GM23338 (cell line): ENCODE data around the gene ALPG. TPM values are rescaled to one million over a fixed set of nuclear protein-coding genes. Genes with fewer than 3 reads are reported as not detected.

Experiments used
- ATAC-seq: fragments of 200-7000 bp; cut with Tn5 transposase; 3 replicates; pipeline ENCODE4 v1.9.1; 2020
- DNase-seq: peaks from one replicate; pipeline ENCODE4 v3.0.0-alpha.2; 2015; ENCODE audit warnings: low spot score
- H2AFZ ChIP-seq: fragments of 200-600 bp; sonication (generic); 2 replicates; pipeline ENCODE4 v1.8.0; 2016; ENCODE audit warnings: antibody characterized with exemption, mild to moderate bottlenecking, moderate library complexity
- H3F3A ChIP-seq: fragments of 200-600 bp; sonication (generic); replicated peaks from 2 replicates; pipeline ENCODE4 v1.8.0; 2017; ENCODE audit warnings: antibody characterized with exemption, mixed run types, low read depth
- H3K27ac ChIP-seq: fragments of 200-600 bp; sonication (generic); 2 replicates; pipeline ENCODE4 v1.6.1; 2016; ENCODE audit warnings: low read depth
- H3K27me3 ChIP-seq: fragments of 200-600 bp; sonication (generic); 2 replicates; pipeline ENCODE4 v1.8.0; 2016; ENCODE audit warnings: mild to moderate bottlenecking, mixed run types, moderate library complexity; ENCODE audit not compliant: insufficient read depth
- H3K36me3 ChIP-seq: fragments of 200-600 bp; sonication (generic); 2 replicates; pipeline ENCODE4 v1.8.0; 2016; ENCODE audit warnings: mild to moderate bottlenecking; ENCODE audit not compliant: insufficient read depth
- H3K4me1 ChIP-seq: fragments of 200-600 bp; sonication (generic); 2 replicates; pipeline ENCODE4 v1.8.0; 2016; ENCODE audit warnings: mild to moderate bottlenecking, moderate library complexity; ENCODE audit not compliant: insufficient read depth
- H3K4me2 ChIP-seq: fragments of 200-600 bp; sonication (generic); 2 replicates; pipeline ENCODE4 v1.7.1; 2017; ENCODE audit warnings: mixed run types
- H3K4me3 ChIP-seq: fragments of 200-600 bp; sonication (generic); 2 replicates; pipeline ENCODE4 v1.6.1; 2016; ENCODE audit warnings: mixed run types
- H3K79me2 ChIP-seq: fragments of 200-600 bp; sonication (generic); replicated peaks from 2 replicates; pipeline ENCODE4 v1.8.0; 2017; ENCODE audit warnings: mild to moderate bottlenecking; ENCODE audit not compliant: insufficient read depth
- H3K9me2 ChIP-seq: fragments of 200-600 bp; sonication (generic); 2 replicates; pipeline ENCODE4 v1.8.0; 2017; ENCODE audit not compliant: insufficient read depth
- H4K20me1 ChIP-seq: fragments of 200-600 bp; sonication (generic); replicated peaks from 2 replicates; pipeline ENCODE4 v1.8.0; 2017; ENCODE audit warnings: mild to moderate bottlenecking; ENCODE audit not compliant: insufficient read depth
- H3K27ac Mint-ChIP-seq: 2 replicates; pipeline ENCODE4 v1.8.0; 2020; ENCODE audit warnings: inconsistent platforms, mild to moderate bottlenecking, moderate library complexity, mixed read lengths
- H3K27me3 Mint-ChIP-seq: 3 replicates; pipeline ENCODE4 v1.8.0; 2022; ENCODE audit warnings: low read depth, mild to moderate bottlenecking, moderate library complexity, mixed read lengths, inconsistent platforms; ENCODE audit not compliant: insufficient read depth, poor library complexity
- H3K36me3 Mint-ChIP-seq: 3 replicates; pipeline ENCODE4 v1.8.0; 2021; ENCODE audit warnings: low read depth, mild to moderate bottlenecking, inconsistent platforms, moderate library complexity, mixed read lengths
- H3K4me1 Mint-ChIP-seq: 3 replicates; pipeline ENCODE4 v1.8.0; 2020; ENCODE audit warnings: mild to moderate bottlenecking, inconsistent platforms, mixed read lengths
- H3K4me3 Mint-ChIP-seq: 3 replicates; pipeline ENCODE4 v1.8.0; 2021; ENCODE audit warnings: moderate library complexity, mild to moderate bottlenecking, inconsistent platforms, mixed read lengths
- H3K9me3 Mint-ChIP-seq: 3 replicates; pipeline ENCODE4 v1.8.0; 2020; ENCODE audit warnings: moderate library complexity, mild to moderate bottlenecking, inconsistent platforms, mixed read lengths
- STAT1 ChIP-seq: IDR thresholded peaks from one replicate; pipeline ENCODE4 v1.6.1; 2016; ENCODE audit warnings: antibody characterized with exemption; ENCODE audit not compliant: unreplicated experiment
- ZNF331 ChIP-seq: fragments of 250-450 bp; sonication (Bioruptor Pico); IDR thresholded peaks from 2 replicates; pipeline ENCODE4 v1.5.0; 2020; ENCODE audit warnings: low read depth, mild to moderate bottlenecking, moderate library complexity
- polyA plus RNA-seq: library from polyadenylated mRNA; unstranded; fragments of >200 nt; fragmentation: Nextera tagmentation; extraction: Ambion mirVana; gene quantifications from 2 replicates; pipeline ENCODE4 v1.2.1, GENCODE V29; 2016
- total RNA-seq: library from RNA; depleted of rRNA; stranded (reverse); fragments of >200 nt; shearing (Covaris generic); gene quantifications from 2 replicates; pipeline ENCODE4 v1.2.3, GENCODE V29; 2014
- TF ChIP-seq, protein P1 (sequence below): fragments of 250-450 bp; sonication (Bioruptor Pico); IDR thresholded peaks from 2 replicates; pipeline ENCODE4 v1.5.0; 2020; ENCODE audit warnings: mild to moderate bottlenecking, moderate library complexity
- TF ChIP-seq, protein P2 (sequence below), 2 experiments: fragments of 200-600 bp in 1 of 2; sonication (generic) in 1 of 2; conservative IDR thresholded peaks; 2 replicates each; pipeline versions ENCODE4 v1.5.1 to v1.6.1; 2016 to 2017; ENCODE audit warnings: antibody characterized with exemption in 2 of 2, low read depth in 2 of 2, mild to moderate bottlenecking in 2 of 2, moderate library complexity in 1 of 2

ALPG gene
- total and polyA plus RNA-seq, 2 experiments from 2014 or later = 0.89 to 2.5 TPM

DNA sequence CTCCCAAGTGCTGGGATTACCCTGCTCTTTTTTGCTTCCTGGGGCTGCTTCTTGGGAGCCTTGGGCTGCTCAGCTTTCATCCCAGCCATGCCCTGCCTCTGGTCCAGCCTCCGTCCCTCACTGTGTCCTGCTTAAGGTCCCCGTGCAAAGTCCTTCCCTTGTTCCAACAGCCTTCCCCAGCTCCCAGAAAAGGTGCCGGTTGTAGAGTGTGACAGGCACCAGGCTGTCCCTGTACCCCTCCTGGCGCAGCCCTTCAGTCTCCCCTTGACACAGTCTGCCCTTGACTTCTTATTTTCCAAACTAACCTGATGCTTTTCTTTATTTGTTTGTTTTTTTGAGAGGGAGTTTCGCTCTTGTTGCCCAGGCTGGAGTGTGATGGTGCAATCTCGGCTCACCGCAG lies 29.2 kb downstream of the ALPG start:
- Histone ChIP-seq H3K4me1 (no peaks in the 10 kb centered on the region), H4K20me1 (no peaks in the 10 kb centered on the region), H3K4me3 (no peak overlapping the region), H2AFZ (no peak overlapping the region), H3K36me3 (no peaks in the 10 kb centered on the region), H3K27me3 (no peaks in the 10 kb centered on the region), H3F3A (no peaks in the 10 kb centered on the region), H3K27ac (no peak overlapping the region), H3K79me2 (no peaks in the 10 kb centered on the region), H3K9me2 (no peaks in the 10 kb centered on the region), H3K4me2 (no peak overlapping the region)
- ATAC-seq (no peak), DNase-seq (no peak)
- Mint-ChIP-seq H3K27ac (no peak overlapping the region), H3K4me1 (peaks cover 6% of the 10 kb centered on the region; the same call in 2 of the 3 replicates), H3K36me3 (no peaks in the 10 kb centered on the region), H3K9me3 (no peaks in the 10 kb centered on the region), H3K27me3 (peaks cover 13% of the 10 kb centered on the region), H3K4me3 (no peak overlapping the region)
- TF ChIP-seq ZNF331 (CRISPR knock-in tag) (no peak), STAT1 (no peak)

DNA sequence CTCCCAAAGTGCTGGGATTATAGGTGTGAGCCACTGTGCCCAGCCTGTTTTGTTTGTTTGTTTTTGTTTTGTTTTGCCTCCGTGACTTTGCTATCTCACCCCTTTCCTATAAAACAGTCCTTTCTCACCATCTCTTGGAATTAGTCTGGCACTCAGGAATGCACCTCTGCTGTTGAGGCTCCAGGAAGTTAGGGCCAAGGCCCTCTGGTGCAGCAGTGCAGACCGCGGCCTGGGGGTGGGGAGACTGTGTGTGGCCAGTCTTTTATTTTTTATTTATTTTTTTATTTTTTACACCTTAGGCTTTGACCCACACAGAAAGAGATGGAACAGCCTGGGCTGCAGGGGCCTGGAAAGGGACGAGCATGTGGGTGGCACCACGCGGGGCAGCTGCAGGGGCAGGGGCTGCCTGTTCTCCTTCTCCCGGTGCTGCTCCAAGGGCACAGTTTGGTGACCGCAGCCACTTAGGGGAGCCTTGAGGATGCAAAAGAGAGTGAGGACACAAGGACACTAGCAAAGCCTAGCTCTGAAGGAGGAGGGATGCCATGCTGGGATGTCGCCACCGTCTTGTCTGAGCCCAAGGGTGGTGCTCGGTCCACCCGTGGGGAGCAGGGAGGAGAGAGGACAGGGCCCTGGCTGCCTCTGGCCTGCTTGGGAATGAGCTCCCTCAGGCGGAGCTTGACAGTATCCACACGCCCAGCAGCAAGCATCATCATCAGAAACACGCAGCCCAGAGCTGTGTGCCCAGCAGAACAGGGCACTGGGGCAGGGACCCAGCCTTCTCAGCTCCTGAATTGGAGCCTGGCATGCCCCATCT lies 29.9 kb downstream of the ALPG start:
- H3K4me1 Mint-ChIP-seq = peaks cover 6% of the 10 kb centered on the region; the same call in 2 of the 3 replicates
- no peaks in the 10 kb centered on the region for H3K36me3 ChIP-seq
- ATAC-seq = peak; percentile 2; the same call in 1 of the 3 replicates

More for the DNA sequence above, 29.9 kb downstream of the ALPG start:
- Mint-ChIP-seq H3K27me3 (peaks cover 13% of the 10 kb centered on the region), H3K4me3 (no peak overlapping the region), H3K9me3 (no peaks in the 10 kb centered on the region), H3K27ac (no peak overlapping the region), H3K36me3 (no peaks in the 10 kb centered on the region)
- DNase-seq = no peak
- no peak overlapping the region for H3K27ac ChIP-seq
- TF ChIP-seq, protein P1, sequence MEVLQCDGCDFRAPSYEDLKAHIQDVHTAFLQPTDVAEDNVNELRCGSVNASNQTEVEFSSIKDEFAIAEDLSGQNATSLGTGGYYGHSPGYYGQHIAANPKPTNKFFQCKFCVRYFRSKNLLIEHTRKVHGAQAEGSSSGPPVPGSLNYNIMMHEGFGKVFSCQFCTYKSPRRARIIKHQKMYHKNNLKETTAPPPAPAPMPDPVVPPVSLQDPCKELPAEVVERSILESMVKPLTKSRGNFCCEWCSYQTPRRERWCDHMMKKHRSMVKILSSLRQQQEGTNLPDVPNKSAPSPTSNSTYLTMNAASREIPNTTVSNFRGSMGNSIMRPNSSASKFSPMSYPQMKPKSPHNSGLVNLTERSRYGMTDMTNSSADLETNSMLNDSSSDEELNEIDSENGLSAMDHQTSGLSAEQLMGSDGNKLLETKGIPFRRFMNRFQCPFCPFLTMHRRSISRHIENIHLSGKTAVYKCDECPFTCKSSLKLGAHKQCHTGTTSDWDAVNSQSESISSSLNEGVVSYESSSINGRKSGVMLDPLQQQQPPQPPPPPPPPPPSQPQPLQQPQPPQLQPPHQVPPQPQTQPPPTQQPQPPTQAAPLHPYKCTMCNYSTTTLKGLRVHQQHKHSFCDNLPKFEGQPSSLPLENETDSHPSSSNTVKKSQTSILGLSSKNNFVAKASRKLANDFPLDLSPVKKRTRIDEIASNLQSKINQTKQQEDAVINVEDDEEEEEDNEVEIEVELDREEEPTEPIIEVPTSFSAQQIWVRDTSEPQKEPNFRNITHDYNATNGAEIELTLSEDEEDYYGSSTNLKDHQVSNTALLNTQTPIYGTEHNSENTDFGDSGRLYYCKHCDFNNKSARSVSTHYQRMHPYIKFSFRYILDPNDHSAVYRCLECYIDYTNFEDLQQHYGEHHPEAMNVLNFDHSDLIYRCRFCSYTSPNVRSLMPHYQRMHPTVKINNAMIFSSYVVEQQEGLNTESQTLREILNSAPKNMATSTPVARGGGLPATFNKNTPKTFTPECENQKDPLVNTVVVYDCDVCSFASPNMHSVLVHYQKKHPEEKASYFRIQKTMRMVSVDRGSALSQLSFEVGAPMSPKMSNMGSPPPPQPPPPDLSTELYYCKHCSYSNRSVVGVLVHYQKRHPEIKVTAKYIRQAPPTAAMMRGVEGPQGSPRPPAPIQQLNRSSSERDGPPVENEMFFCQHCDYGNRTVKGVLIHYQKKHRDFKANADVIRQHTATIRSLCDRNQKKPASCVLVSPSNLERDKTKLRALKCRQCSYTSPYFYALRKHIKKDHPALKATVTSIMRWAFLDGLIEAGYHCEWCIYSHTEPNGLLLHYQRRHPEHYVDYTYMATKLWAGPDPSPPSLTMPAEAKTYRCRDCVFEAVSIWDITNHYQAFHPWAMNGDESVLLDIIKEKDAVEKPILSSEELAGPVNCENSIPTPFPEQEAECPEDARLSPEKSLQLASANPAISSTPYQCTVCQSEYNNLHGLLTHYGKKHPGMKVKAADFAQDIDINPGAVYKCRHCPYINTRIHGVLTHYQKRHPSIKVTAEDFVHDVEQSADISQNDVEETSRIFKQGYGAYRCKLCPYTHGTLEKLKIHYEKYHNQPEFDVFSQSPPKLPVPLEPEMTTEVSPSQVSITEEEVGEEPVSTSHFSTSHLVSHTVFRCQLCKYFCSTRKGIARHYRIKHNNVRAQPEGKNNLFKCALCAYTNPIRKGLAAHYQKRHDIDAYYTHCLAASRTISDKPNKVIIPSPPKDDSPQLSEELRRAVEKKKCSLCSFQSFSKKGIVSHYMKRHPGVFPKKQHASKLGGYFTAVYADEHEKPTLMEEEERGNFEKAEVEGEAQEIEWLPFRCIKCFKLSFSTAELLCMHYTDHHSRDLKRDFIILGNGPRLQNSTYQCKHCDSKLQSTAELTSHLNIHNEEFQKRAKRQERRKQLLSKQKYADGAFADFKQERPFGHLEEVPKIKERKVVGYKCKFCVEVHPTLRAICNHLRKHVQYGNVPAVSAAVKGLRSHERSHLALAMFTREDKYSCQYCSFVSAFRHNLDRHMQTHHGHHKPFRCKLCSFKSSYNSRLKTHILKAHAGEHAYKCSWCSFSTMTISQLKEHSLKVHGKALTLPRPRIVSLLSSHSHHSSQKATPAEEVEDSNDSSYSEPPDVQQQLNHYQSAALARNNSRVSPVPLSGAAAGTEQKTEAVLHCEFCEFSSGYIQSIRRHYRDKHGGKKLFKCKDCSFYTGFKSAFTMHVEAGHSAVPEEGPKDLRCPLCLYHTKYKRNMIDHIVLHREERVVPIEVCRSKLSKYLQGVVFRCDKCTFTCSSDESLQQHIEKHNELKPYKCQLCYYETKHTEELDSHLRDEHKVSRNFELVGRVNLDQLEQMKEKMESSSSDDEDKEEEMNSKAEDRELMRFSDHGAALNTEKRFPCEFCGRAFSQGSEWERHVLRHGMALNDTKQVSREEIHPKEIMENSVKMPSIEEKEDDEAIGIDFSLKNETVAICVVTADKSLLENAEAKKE = no peak
- TF ChIP-seq, protein P2, sequence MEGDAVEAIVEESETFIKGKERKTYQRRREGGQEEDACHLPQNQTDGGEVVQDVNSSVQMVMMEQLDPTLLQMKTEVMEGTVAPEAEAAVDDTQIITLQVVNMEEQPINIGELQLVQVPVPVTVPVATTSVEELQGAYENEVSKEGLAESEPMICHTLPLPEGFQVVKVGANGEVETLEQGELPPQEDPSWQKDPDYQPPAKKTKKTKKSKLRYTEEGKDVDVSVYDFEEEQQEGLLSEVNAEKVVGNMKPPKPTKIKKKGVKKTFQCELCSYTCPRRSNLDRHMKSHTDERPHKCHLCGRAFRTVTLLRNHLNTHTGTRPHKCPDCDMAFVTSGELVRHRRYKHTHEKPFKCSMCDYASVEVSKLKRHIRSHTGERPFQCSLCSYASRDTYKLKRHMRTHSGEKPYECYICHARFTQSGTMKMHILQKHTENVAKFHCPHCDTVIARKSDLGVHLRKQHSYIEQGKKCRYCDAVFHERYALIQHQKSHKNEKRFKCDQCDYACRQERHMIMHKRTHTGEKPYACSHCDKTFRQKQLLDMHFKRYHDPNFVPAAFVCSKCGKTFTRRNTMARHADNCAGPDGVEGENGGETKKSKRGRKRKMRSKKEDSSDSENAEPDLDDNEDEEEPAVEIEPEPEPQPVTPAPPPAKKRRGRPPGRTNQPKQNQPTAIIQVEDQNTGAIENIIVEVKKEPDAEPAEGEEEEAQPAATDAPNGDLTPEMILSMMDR (conservative IDR thresholded peaks at IDR 0.05; ENCODE audit: low read depth in 2 of 2) = peak in 1 of 2 experiments; percentile 57; a peak in 2 of 4 replicates
- no peaks in the 10 kb centered on the region for H3K9me2 ChIP-seq
- no peaks in the 10 kb centered on the region for H3K4me1 ChIP-seq
- no peaks in the 10 kb centered on the region for H3K79me2 ChIP-seq
- no peak overlapping the region for H3K4me3 ChIP-seq
- no peaks in the 10 kb centered on the region for H3F3A ChIP-seq
- no peak overlapping the region for H3K4me2 ChIP-seq
- H2AFZ ChIP-seq = no peak overlapping the region
- no peaks in the 10 kb centered on the region for H3K27me3 ChIP-seq
- no peaks in the 10 kb centered on the region for H4K20me1 ChIP-seq
